Ishikawa (cell line): ENCODE measurements around the gene NR1H4.

Source experiments
- CEBPB ChIP-seq: IDR thresholded peaks from 2 replicates; pipeline ENCODE4 v1.6.1; 2012
- CREB1 ChIP-seq: IDR thresholded peaks from 2 replicates; pipeline ENCODE4 v1.6.1; 2012; ENCODE audit warnings: low read depth
- EGR1 ChIP-seq: IDR thresholded peaks from 2 replicates; pipeline ENCODE4 v1.6.1; 2012
- EP300 ChIP-seq: IDR thresholded peaks from 2 replicates; pipeline ENCODE4 v1.6.1; 2012; ENCODE audit warnings: borderline replicate concordance
- FOXM1 ChIP-seq: IDR thresholded peaks from 2 replicates; pipeline ENCODE4 v1.6.1; 2012; ENCODE audit warnings: low read depth, borderline replicate concordance
- MAX ChIP-seq: IDR thresholded peaks from 2 replicates; pipeline ENCODE4 v1.6.1; 2012
- NFIC ChIP-seq: IDR thresholded peaks from 2 replicates; pipeline ENCODE4 v1.6.1; 2012
- RAD21 ChIP-seq: IDR thresholded peaks from 2 replicates; pipeline ENCODE4 v1.6.1; 2012; ENCODE audit warnings: low read depth
- REST ChIP-seq: IDR thresholded peaks from 2 replicates; pipeline ENCODE4 v1.6.1; 2012; ENCODE audit warnings: low read depth, mild to moderate bottlenecking
- TAF1 ChIP-seq: IDR thresholded peaks from 2 replicates; pipeline ENCODE4 v1.6.1; 2012; ENCODE audit warnings: low read depth, mild to moderate bottlenecking
- TCF12 ChIP-seq: IDR thresholded peaks from 2 replicates; pipeline ENCODE4 v1.6.1; 2012; ENCODE audit warnings: low read depth
- TEAD4 ChIP-seq: IDR thresholded peaks from 2 replicates; pipeline ENCODE4 v1.6.1; 2012
- USF1 ChIP-seq: IDR thresholded peaks from 2 replicates; pipeline ENCODE4 v1.6.1; 2012
- YY1 ChIP-seq: IDR thresholded peaks from 2 replicates; pipeline ENCODE4 v1.6.1; 2012; ENCODE audit warnings: low read depth
- ZBTB7A ChIP-seq: IDR thresholded peaks from 2 replicates; pipeline ENCODE4 v1.6.1; 2012; ENCODE audit warnings: low read depth

NR1H4 gene

GRCh38 chr12:100528034-100528433, 54.4 kb downstream of the NR1H4 start:
- TF ChIP-seq NFIC (no peak), FOXM1 (no peak), EP300 (no peak), YY1 (no peak), RAD21 (no peak), REST (no peak), MAX (no peak), USF1 (no peak), TEAD4 (no peak), EGR1 (no peak), CREB1 (no peak), CEBPB (no peak), ZBTB7A (no peak)

- TF ChIP-seq REST, result no peak
- TF ChIP-seq USF1, result no peak
- no peak for TF ChIP-seq TCF12
- no peak for TF ChIP-seq YY1
- TF ChIP-seq FOXM1, result no peak
- TF ChIP-seq NFIC, result no peak
- TF ChIP-seq TEAD4, result no peak
- no peak for TF ChIP-seq EGR1
Observed at GRCh38 chr12:100528471-100529127, 54.9 kb downstream of the NR1H4 start.

GRCh38 chr12:100529756-100530350, 56.2 kb downstream of the NR1H4 start:
- TF ChIP-seq TAF1, result no peak
- TF ChIP-seq CREB1, result no peak
- TF ChIP-seq RAD21, result no peak
- TF ChIP-seq MAX, result no peak
- TF ChIP-seq YY1, result no peak

- TF ChIP-seq FOXM1 (no peak), USF1 (no peak), MAX (no peak), TCF12 (no peak)
Observed at GRCh38 chr12:100533376-100533775, 59.7 kb downstream of the NR1H4 start.

GRCh38 chr12:100534625-100535227, 61.1 kb downstream of the NR1H4 start:
- TF ChIP-seq ZBTB7A (no peak), MAX (no peak), TCF12 (no peak), FOXM1 (no peak), USF1 (no peak), YY1 (no peak), TAF1 (no peak), NFIC (no peak), TEAD4 (no peak), REST (no peak), RAD21 (no peak), CEBPB (no peak), EGR1 (no peak), EP300 (no peak)
